HG02970 (cell line): ENCODE data around the gene SNX7.

ENCODE experiments used
- ATAC-seq: cut with Tn5 transposase; IDR thresholded peaks from one replicate; pipeline ENCODE4 v1.9.1; 2021; ENCODE audit warnings: mild to moderate bottlenecking, moderate library complexity, moderate number of reproducible peaks; ENCODE audit not compliant: unreplicated experiment, low FRiP score

Gene SNX7

GRCh38 chr1:98661544-98662355 is at the start of gene SNX7:
TSS of gene SNX7 (plus strand) at chr1:98661721. CDS start at chr1:98661732, 11 bp downstream.
- ATAC-seq, result peak; percentile 77

GRCh38 chr1:98637316-98637715 is 24.2 kb upstream of the SNX7 start:
- no peak for ATAC-seq

GRCh38 chr1:98638185-98638584 is 23.3 kb upstream of the SNX7 start:
- ATAC-seq, result no peak

- ATAC-seq, result no peak
Observed at GRCh38 chr1:98644510-98644909, 17.0 kb upstream of the SNX7 start.

- no peak for ATAC-seq
Observed at GRCh38 chr1:98651116-98651632, 10.3 kb upstream of the SNX7 start.

- no peak for ATAC-seq
Observed at GRCh38 chr1:98653123-98653522, 8.4 kb upstream of the SNX7 start.

GRCh38 chr1:98659879-98660278 is 1.6 kb upstream of the SNX7 start:
- ATAC-seq, result no peak

GRCh38 chr1:98660940-98661543 is 479 bp upstream of the SNX7 start:
- ATAC-seq, result no peak

GRCh38 chr1:98662356-98662670 is 792 bp downstream of the SNX7 start:
- ATAC-seq, result no peak

GRCh38 chr1:98668733-98669132 is 7.2 kb downstream of the SNX7 start:
- ATAC-seq, result no peak

- ATAC-seq, result no peak
Observed at GRCh38 chr1:98669355-98670296, 8.1 kb downstream of the SNX7 start.

GRCh38 chr1:98672189-98672588 is 10.7 kb downstream of the SNX7 start:
- ATAC-seq, result no peak

- ATAC-seq, result no peak
Observed at GRCh38 chr1:98674075-98674781, 12.7 kb downstream of the SNX7 start.

GRCh38 chr1:98675282-98675681 is 13.8 kb downstream of the SNX7 start:
- no peak for ATAC-seq

GRCh38 chr1:98677288-98677687 is 15.8 kb downstream of the SNX7 start:
- ATAC-seq, result no peak

- ATAC-seq, result no peak
Observed at GRCh38 chr1:98681812-98682211, 20.3 kb downstream of the SNX7 start.

GRCh38 chr1:98688110-98688739 is 26.7 kb downstream of the SNX7 start:
- ATAC-seq, result no peak

- ATAC-seq, result no peak
Observed at GRCh38 chr1:98690576-98690975, 29.1 kb downstream of the SNX7 start.

GRCh38 chr1:98692482-98692881 is 31.0 kb downstream of the SNX7 start:
- ATAC-seq, result no peak

- no peak for ATAC-seq
Observed at GRCh38 chr1:98693385-98693784, 31.9 kb downstream of the SNX7 start.
